Fibroblast of lung (primary cell): ENCODE results near the gene CTSE. TPM values are rescaled to one million over a fixed set of nuclear protein-coding genes. Genes with fewer than 3 reads are reported as not detected.
A peak's percentile ranks its signal among the peaks of the same experiment; 100 is the strongest.

ENCODE experiments used
- DNase-seq, 2 donors: peaks; one replicate each; pipeline versions ENCODE4 v3.0.0 to v3.0.0-alpha.2; 2010; ENCODE audit warnings: low read depth in 2 of 2
- H2AFZ ChIP-seq: 2 replicates; pipeline ENCODE4 v1.5.1; 2012; ENCODE audit warnings: low read length, control low read depth, inconsistent platforms
- H3K27ac ChIP-seq: 2 replicates; pipeline ENCODE4 v1.5.1; 2011; ENCODE audit warnings: low read length, control low read depth; ENCODE audit not compliant: insufficient read depth
- H3K27me3 ChIP-seq: 2 replicates; pipeline ENCODE4 v1.5.1; 2011; ENCODE audit warnings: mild to moderate bottlenecking, low read length; ENCODE audit not compliant: control insufficient read depth, insufficient read depth
- H3K36me3 ChIP-seq: 2 replicates; pipeline ENCODE4 v1.5.1; 2011; ENCODE audit warnings: low read length; ENCODE audit not compliant: control insufficient read depth, insufficient read depth
- H3K4me1 ChIP-seq: 2 replicates; pipeline ENCODE4 v1.5.1; 2011; ENCODE audit warnings: low read length; ENCODE audit not compliant: control insufficient read depth, insufficient read depth; ENCODE audit errors: extremely low read depth
- H3K4me2 ChIP-seq: 2 replicates; pipeline ENCODE4 v1.5.1; 2011; ENCODE audit warnings: low read length, control low read depth; ENCODE audit not compliant: insufficient read depth; ENCODE audit errors: extremely low read depth
- H3K4me3 ChIP-seq, 4 experiments: fragments of 200-600 bp in 1 of 4; sonication (generic) in 1 of 4; replicated peaks in 1 of 4; 2 replicates each; pipeline ENCODE4 v1.5.1; 2011 to 2016; ENCODE audit warnings: low read length in 4 of 4, low read depth in 3 of 4, mild to moderate bottlenecking in 3 of 4, control low read depth in 2 of 4, inconsistent platforms in 1 of 4, mixed read lengths in 1 of 4; ENCODE audit not compliant: insufficient read depth in 1 of 4; ENCODE audit errors: control extremely low read depth in 1 of 4
- H3K79me2 ChIP-seq: 2 replicates; pipeline ENCODE4 v1.5.1; 2012; ENCODE audit warnings: mild to moderate bottlenecking, low read length, inconsistent platforms; ENCODE audit not compliant: control insufficient read depth, insufficient read depth
- H3K9ac ChIP-seq: 2 replicates; pipeline ENCODE4 v1.5.1; 2011; ENCODE audit warnings: mild to moderate bottlenecking, low read length, control low read depth; ENCODE audit not compliant: insufficient read depth
- H3K9me3 ChIP-seq: 2 replicates; pipeline ENCODE4 v1.5.1; 2012; ENCODE audit warnings: low read depth, low read length; ENCODE audit not compliant: control insufficient read depth, insufficient read depth
- H4K20me1 ChIP-seq: 2 replicates; pipeline ENCODE4 v1.5.1; 2011; ENCODE audit warnings: low read length; ENCODE audit not compliant: control insufficient read depth, insufficient read depth; ENCODE audit errors: extremely low read depth
- CTCF ChIP-seq, 2 donors: IDR thresholded peaks in 1 of 2; conservative IDR thresholded peaks in 1 of 2; 1 replicate in 1 of 2; 2 replicates in 1 of 2; pipeline ENCODE4 v1.5.1; 2011 to 2012; ENCODE audit warnings: low read length in 2 of 2, control low read depth in 1 of 2, inconsistent platforms in 1 of 2, low read depth in 1 of 2, mild to moderate bottlenecking in 1 of 2
- EZH2 ChIP-seq: IDR thresholded peaks from 2 replicates; pipeline ENCODE4 v1.5.1; 2012; ENCODE audit warnings: low read length, control low read depth, mild to moderate bottlenecking; ENCODE audit errors: missing control alignments
- polyA plus RNA-seq, 2 donors: library from polyadenylated mRNA; depleted of rRNA in 1 of 2; stranded (reverse) in 1 of 2; unstranded in 1 of 2; fragments of >200 nt; gene quantifications; 2 replicates each; pipeline ENCODE4 v1.2.1, GENCODE V29; 2011 to 2012; ENCODE audit warnings: missing spikeins in 1 of 2
- total RNA-seq: library from RNA; depleted of rRNA; stranded (reverse); fragments of >200 nt; gene quantifications from 2 replicates; pipeline ENCODE4 v1.2.1, GENCODE V29; 2014

Gene CTSE
- total and polyA plus RNA-seq, 2 donors (not counting 1 experiment from before 2014, with no cell fraction given) = not detected

GRCh38 chr1:206025283-206025820 is 1.7 kb upstream of the CTSE start:
- Histone ChIP-seq H3K4me1 (no peaks in the 10 kb centered on the region), H3K4me2 (no peak overlapping the region), H3K27me3 (peaks cover 8% of the 10 kb centered on the region), H3K4me3 (no peak overlapping the region), H3K9me3 (no peaks in the 10 kb centered on the region), H3K36me3 (no peaks in the 10 kb centered on the region), H3K79me2 (no peaks in the 10 kb centered on the region), H2AFZ (no peak overlapping the region), H3K27ac (no peak overlapping the region), H4K20me1 (no peaks in the 10 kb centered on the region), H3K9ac (no peak overlapping the region)
- DNase-seq = peak in 1 of 2 donors; percentile 42
- TF ChIP-seq CTCF (conservative IDR thresholded peaks at IDR 0.05 in 1 of 2, IDR thresholded peaks at IDR 0.05 in 1 of 2; ENCODE audit: low read depth in 1 of 2, low read length in 2 of 2) = no peak
- no peak for TF ChIP-seq EZH2

- no peak for DNase-seq
- no peaks in the 10 kb centered on the region for H3K79me2 ChIP-seq
- H3K4me1 ChIP-seq = no peaks in the 10 kb centered on the region
- H2AFZ ChIP-seq = no peak overlapping the region
- no peaks in the 10 kb centered on the region for H3K27me3 ChIP-seq
- H3K36me3 ChIP-seq = no peaks in the 10 kb centered on the region
- TF ChIP-seq CTCF (conservative IDR thresholded peaks at IDR 0.05 in 1 of 2, IDR thresholded peaks at IDR 0.05 in 1 of 2; ENCODE audit: low read depth in 1 of 2, low read length in 2 of 2) (no peak), EZH2 (no peak)
- H3K9me3 ChIP-seq = no peaks in the 10 kb centered on the region
- no peak overlapping the region for H3K4me2 ChIP-seq
- no peak overlapping the region for H3K27ac ChIP-seq
- H3K9ac ChIP-seq = no peak overlapping the region
- no peaks in the 10 kb centered on the region for H4K20me1 ChIP-seq
- no peak overlapping the region for H3K4me3 ChIP-seq
Observed at GRCh38 chr1:206022766-206023165, 929 bp downstream of the CTSE start.

- no peaks in the 10 kb centered on the region for H4K20me1 ChIP-seq
- H3K4me1 ChIP-seq = no peaks in the 10 kb centered on the region
- H3K27me3 ChIP-seq = no peaks in the 10 kb centered on the region
- H3K4me3 ChIP-seq = no peak overlapping the region
- H3K36me3 ChIP-seq = no peaks in the 10 kb centered on the region
- H3K9me3 ChIP-seq = no peaks in the 10 kb centered on the region
- DNase-seq = peak in 1 of 2 donors; percentile 60
- H3K27ac ChIP-seq = no peak overlapping the region
- H2AFZ ChIP-seq = no peak overlapping the region
- peak overlapping the region; percentile 28 for H3K4me2 ChIP-seq
- TF ChIP-seq CTCF (conservative IDR thresholded peaks at IDR 0.05 in 1 of 2, IDR thresholded peaks at IDR 0.05 in 1 of 2; ENCODE audit: low read depth in 1 of 2, low read length in 2 of 2) (no peak), EZH2 (no peak)
- no peaks in the 10 kb centered on the region for H3K79me2 ChIP-seq
- H3K9ac ChIP-seq = no peak overlapping the region
Observed at GRCh38 chr1:206021626-206022365, 1.9 kb downstream of the CTSE start.
